ENCODE results near the gene PADI6.

Gene PADI6

GRCh38 chr1:17356387-17357026 is 15.5 kb upstream of the PADI6 start:
- DNase-seq (ENCODE audit: low read depth in 2 of 2), result no peak

GRCh38 chr1:17358557-17358956 is 13.4 kb upstream of the PADI6 start:
- DNase-seq (ENCODE audit: low read depth in 2 of 2), result no peak

- no peak for DNase-seq (ENCODE audit: low read depth in 2 of 2)
Observed at GRCh38 chr1:17359031-17359430, 13.0 kb upstream of the PADI6 start.

GRCh38 chr1:17359808-17360207 is 12.2 kb upstream of the PADI6 start:
- no peak for DNase-seq (ENCODE audit: low read depth in 2 of 2)

GRCh38 chr1:17360272-17360956 is 11.6 kb upstream of the PADI6 start:
- no peak for DNase-seq (ENCODE audit: low read depth in 2 of 2)

GRCh38 chr1:17361687-17362086 is 10.3 kb upstream of the PADI6 start:
- no peak for DNase-seq (ENCODE audit: low read depth in 2 of 2)

GRCh38 chr1:17363351-17363750 is 8.6 kb upstream of the PADI6 start:
- DNase-seq (ENCODE audit: low read depth in 2 of 2), result no peak

- no peak for DNase-seq (ENCODE audit: low read depth in 2 of 2)
Observed at GRCh38 chr1:17363771-17364170, 8.2 kb upstream of the PADI6 start.

GRCh38 chr1:17365293-17365692 is 6.7 kb upstream of the PADI6 start:
- no peak for DNase-seq (ENCODE audit: low read depth in 2 of 2)

- no peak for DNase-seq (ENCODE audit: low read depth in 2 of 2)
Observed at GRCh38 chr1:17369466-17369865, 2.5 kb upstream of the PADI6 start.

GRCh38 chr1:17370618-17371017 is 1.4 kb upstream of the PADI6 start:
- no peak for DNase-seq (ENCODE audit: low read depth in 2 of 2)

GRCh38 chr1:17372955-17373354 is 959 bp downstream of the PADI6 start:
- no peak for DNase-seq (ENCODE audit: low read depth in 2 of 2)

GRCh38 chr1:17375651-17376050 is 3.7 kb downstream of the PADI6 start:
- DNase-seq (ENCODE audit: low read depth in 2 of 2), result no peak

GRCh38 chr1:17377325-17377953 is 5.4 kb downstream of the PADI6 start:
- no peak for DNase-seq (ENCODE audit: low read depth in 2 of 2)

- no peak for DNase-seq (ENCODE audit: low read depth in 2 of 2)
Observed at GRCh38 chr1:17381161-17381560, 9.2 kb downstream of the PADI6 start.

- DNase-seq (ENCODE audit: low read depth in 2 of 2), result no peak
Observed at GRCh38 chr1:17392199-17392740, 20.3 kb downstream of the PADI6 start.

GRCh38 chr1:17393230-17393629 is 21.2 kb downstream of the PADI6 start:
- DNase-seq (ENCODE audit: low read depth in 2 of 2), result no peak

GRCh38 chr1:17397910-17398695 is 26.1 kb downstream of the PADI6 start:
- no peak for DNase-seq (ENCODE audit: low read depth in 2 of 2)

GRCh38 chr1:17400725-17401341 is 28.8 kb downstream of the PADI6 start:
- no peak for DNase-seq (ENCODE audit: low read depth in 2 of 2)

- no peak for DNase-seq (ENCODE audit: low read depth in 2 of 2)
Observed at GRCh38 chr1:17401841-17402240, 29.8 kb downstream of the PADI6 start.

- DNase-seq (ENCODE audit: low read depth in 2 of 2), result no peak
Observed at GRCh38 chr1:17403081-17403480, 31.1 kb downstream of the PADI6 start.

All from stimulated activated CD4-positive, alpha-beta T cell treated with anti-CD3 and anti-CD28 coated beads, Interleukin-15, amount 100 ng/mL, for 48 hours (primary cell).